Measurements from ENCODE around the gene PCDH15.

Gene PCDH15

GRCh38 chr10:54796881-54797280 is 4.2 kb downstream of the PCDH15 start:
- Histone ChIP-seq H3K27me3 (ENCODE audit: insufficient read depth, low read depth, severe bottlenecking) (no peaks in the 10 kb centered on the region), H3K9me3 (ENCODE audit: severe bottlenecking) (no peaks in the 10 kb centered on the region), H3K36me3 (no peaks in the 10 kb centered on the region), H3K27ac (no peak overlapping the region), H3K4me3 (ENCODE audit: low read depth, low read length) (no peak overlapping the region)
- no peak for TF ChIP-seq CTCF (IDR thresholded peaks at IDR 0.05; ENCODE audit: low read depth, low read length)
- DNase-seq = no peak

GRCh38 chr10:54776622-54777021 is 24.4 kb downstream of the PCDH15 start:
- no peaks in the 10 kb centered on the region for H3K9me3 ChIP-seq (ENCODE audit: severe bottlenecking)
- H3K36me3 ChIP-seq = no peaks in the 10 kb centered on the region
- H3K27ac ChIP-seq = no peak overlapping the region
- DNase-seq = no peak
- H3K27me3 ChIP-seq (ENCODE audit: insufficient read depth, low read depth, severe bottlenecking) = no peaks in the 10 kb centered on the region
- TF ChIP-seq CTCF (IDR thresholded peaks at IDR 0.05; ENCODE audit: low read depth, low read length) = no peak
- no peak overlapping the region for H3K4me3 ChIP-seq (ENCODE audit: low read depth, low read length)

- TF ChIP-seq CTCF (IDR thresholded peaks at IDR 0.05; ENCODE audit: low read depth, low read length) = no peak
- no peak overlapping the region for H3K4me3 ChIP-seq (ENCODE audit: low read depth, low read length)
- DNase-seq = no peak
- no peaks in the 10 kb centered on the region for H3K36me3 ChIP-seq
- no peaks in the 10 kb centered on the region for H3K9me3 ChIP-seq (ENCODE audit: severe bottlenecking)
- no peak overlapping the region for H3K27ac ChIP-seq
- no peaks in the 10 kb centered on the region for H3K27me3 ChIP-seq (ENCODE audit: insufficient read depth, low read depth, severe bottlenecking)
Measured at GRCh38 chr10:54772468-54773122, 28.4 kb downstream of the PCDH15 start.

GRCh38 chr10:54769051-54769450 is 32.0 kb downstream of the PCDH15 start:
- no peak for TF ChIP-seq CTCF (IDR thresholded peaks at IDR 0.05; ENCODE audit: low read depth, low read length)
- Histone ChIP-seq H3K27me3 (ENCODE audit: insufficient read depth, low read depth, severe bottlenecking) (no peaks in the 10 kb centered on the region), H3K27ac (no peak overlapping the region), H3K36me3 (no peaks in the 10 kb centered on the region), H3K9me3 (ENCODE audit: severe bottlenecking) (no peaks in the 10 kb centered on the region), H3K4me3 (ENCODE audit: low read depth, low read length) (no peak overlapping the region)
- DNase-seq = no peak

GRCh38 chr10:54758791-54759190 is 42.2 kb downstream of the PCDH15 start:
- TF ChIP-seq CTCF (IDR thresholded peaks at IDR 0.05; ENCODE audit: low read depth, low read length) = no peak
- DNase-seq = no peak
- Histone ChIP-seq H3K4me3 (ENCODE audit: low read depth, low read length) (no peak overlapping the region), H3K9me3 (ENCODE audit: severe bottlenecking) (no peaks in the 10 kb centered on the region), H3K27ac (no peak overlapping the region), H3K36me3 (no peaks in the 10 kb centered on the region), H3K27me3 (ENCODE audit: insufficient read depth, low read depth, severe bottlenecking) (no peaks in the 10 kb centered on the region)

- Histone ChIP-seq H3K27ac (no peak overlapping the region), H3K9me3 (ENCODE audit: severe bottlenecking) (no peaks in the 10 kb centered on the region), H3K27me3 (ENCODE audit: insufficient read depth, low read depth, severe bottlenecking) (no peaks in the 10 kb centered on the region), H3K4me3 (ENCODE audit: low read depth, low read length) (no peak overlapping the region), H3K36me3 (no peaks in the 10 kb centered on the region)
- TF ChIP-seq CTCF (IDR thresholded peaks at IDR 0.05; ENCODE audit: low read depth, low read length) = no peak
- DNase-seq = no peak
Measured at GRCh38 chr10:54749623-54750022, 51.4 kb downstream of the PCDH15 start.
